K562 (cell line): ENCODE results near the gene SERTAD3. TPM values are rescaled to one million over a fixed set of nuclear protein-coding genes. Genes with fewer than 3 reads are reported as not detected.
"Not testable (repeated sequence)": the region's sequence is repeated elsewhere in the genome, so short reads cannot be mapped to it uniquely, and the experiment has no call there.

Experiments
- BRD9 ChIP-seq: fragments of 450-650 bp; IDR thresholded peaks from 2 replicates; pipeline ENCODE4 v1.6.1; 2018; ENCODE audit warnings: low read depth; ENCODE audit not compliant: partially characterized antibody
- CSDE1 ChIP-seq, 2 experiments: fragments of 450-650 bp; IDR thresholded peaks; 2 replicates each; pipeline ENCODE4 v1.6.1; 2016; ENCODE audit warnings: mild to moderate bottlenecking in 1 of 2
- EP400 ChIP-seq: fragments of 450-650 bp; IDR thresholded peaks from 2 replicates; pipeline ENCODE4 v1.6.1; 2017; ENCODE audit warnings: antibody characterized with exemption, mild to moderate bottlenecking, moderate library complexity
- GATAD2A ChIP-seq: fragments of 450-650 bp; IDR thresholded peaks from 2 replicates; pipeline ENCODE4 v1.6.1; 2017
- HLTF ChIP-seq: fragments of 450-650 bp; IDR thresholded peaks from 2 replicates; pipeline ENCODE4 v1.6.1; 2016
- JUND ChIP-seq, 2 experiments: IDR thresholded peaks; 2 replicates in 1 of 2; 3 replicates in 1 of 2; pipeline ENCODE4 v1.6.1; 2011; ENCODE audit warnings: borderline replicate concordance in 2 of 2, low read depth in 2 of 2, low read length in 2 of 2, improper control_type of control experiment in 1 of 2, missing biosample characterization in 1 of 2, missing genetic modification characterization in 1 of 2, missing genetic modification reagents in 1 of 2
- NFATC3 ChIP-seq: fragments of 450-650 bp; IDR thresholded peaks from 2 replicates; pipeline ENCODE4 v1.6.1; 2017; ENCODE audit warnings: mild to moderate bottlenecking
- NFE2 ChIP-seq: IDR thresholded peaks from 2 replicates; pipeline ENCODE4 v1.6.1; 2014; ENCODE audit warnings: antibody characterized with exemption, low read depth
- NFRKB ChIP-seq: fragments of 450-650 bp; IDR thresholded peaks from 2 replicates; pipeline ENCODE4 v1.6.1; 2016; ENCODE audit warnings: low read depth
- VEZF1 ChIP-seq: fragments of 200-800 bp; sonication (Bioruptor generic); IDR thresholded peaks from 2 replicates; pipeline ENCODE4 v1.6.1; 2017; ENCODE audit warnings: missing genetic modification characterization, missing compliant biosample characterization
- ZEB2 ChIP-seq: fragments of 450-650 bp; IDR thresholded peaks from 2 replicates; pipeline ENCODE4 v1.6.1; 2016
- polyA plus RNA-seq, 8 experiments: library from polyadenylated mRNA; depleted of rRNA in 4 of 8; stranded (reverse) in 5 of 8; unstranded in 3 of 8; fragments of >200 nt; fragmentation: Nextera tagmentation in 2 of 8; fragmentation: Illumina TruSeq in 1 of 8; extraction: Ambion mirVana in 2 of 8; extraction: Trizol in 1 of 8; gene quantifications; 2 replicates each; pipeline versions ENCODE4 v1.2.1 to v1.2.3, GENCODE V29; 2011 to 2014; ENCODE audit warnings: inconsistent platforms in 1 of 8, missing spikeins in 1 of 8
- total RNA-seq, 7 experiments: library from RNA; depleted of rRNA in 6 of 7; stranded (reverse); fragments of >200 nt in 6 of 7; fragmentation: Illumina TruSeq in 2 of 7; extraction: Trizol in 2 of 7; gene quantifications; 2 replicates each; pipeline versions ENCODE4 v1.2.1 to v1.2.3, GENCODE V29; 2011 to 2021; ENCODE audit warnings: low replicate concordance in 1 of 7
- TF ChIP-seq, protein P1 (sequence below): fragments of 450-650 bp; IDR thresholded peaks from 2 replicates; pipeline ENCODE4 v1.6.1; 2016; ENCODE audit warnings: antibody characterized with exemption
- TF ChIP-seq, protein P2 (sequence below), 2 experiments: fragments of 450-650 bp in 1 of 2; sonication (generic) in 1 of 2; formaldehyde crosslinking in 1 of 2; IDR thresholded peaks in 1 of 2; conservative IDR thresholded peaks in 1 of 2; 2 replicates each; pipeline versions ENCODE4 v1.6.1 to v1.8.1; 2016 to 2023; ENCODE audit warnings: mild to moderate bottlenecking in 2 of 2, moderate library complexity in 2 of 2, inconsistent platforms in 1 of 2, missing genetic modification reagents in 1 of 2

The SERTAD3 gene
- total and polyA plus RNA-seq, 9 of the 15 experiments (the other 6 are each of a cell fraction or from before 2014, with no cell fraction given), result 5.4 to 28.9 (median 17.5) TPM

- TF ChIP-seq VEZF1 (CRISPR knock-in tag) (peak; percentile 24; the same call in 1 of the 2 replicates), JUND (IDR thresholded peaks at IDR 0.05; ENCODE audit: borderline replicate concordance, low read depth, low read length) (peak; percentile 74), JUND (tag; IDR thresholded peaks at IDR 0.05; ENCODE audit: borderline replicate concordance, low read depth, low read length) (peak; percentile 33; the same call in 1 of the 3 replicates), NFATC3 (peak; percentile 58; the same call in 1 of the 2 replicates), EP400 (peak; percentile 68), GATAD2A (peak; percentile 53; the same call in 1 of the 2 replicates), ZEB2 (0 out of 2 replicates have a peak, but pooled peaks have one; percentile 33), NFE2 (peak; percentile 82), HLTF (0 out of 2 replicates have a peak, but pooled peaks have one; percentile 15), BRD9 (peak; percentile 83), NFRKB (peak; percentile 85), CSDE1 (IDR thresholded peaks at IDR 0.05) (0 out of 4 replicates have a peak, but pooled peaks of 1 of the 2 experiments have one; percentile 33)
- TF ChIP-seq, protein P1, sequence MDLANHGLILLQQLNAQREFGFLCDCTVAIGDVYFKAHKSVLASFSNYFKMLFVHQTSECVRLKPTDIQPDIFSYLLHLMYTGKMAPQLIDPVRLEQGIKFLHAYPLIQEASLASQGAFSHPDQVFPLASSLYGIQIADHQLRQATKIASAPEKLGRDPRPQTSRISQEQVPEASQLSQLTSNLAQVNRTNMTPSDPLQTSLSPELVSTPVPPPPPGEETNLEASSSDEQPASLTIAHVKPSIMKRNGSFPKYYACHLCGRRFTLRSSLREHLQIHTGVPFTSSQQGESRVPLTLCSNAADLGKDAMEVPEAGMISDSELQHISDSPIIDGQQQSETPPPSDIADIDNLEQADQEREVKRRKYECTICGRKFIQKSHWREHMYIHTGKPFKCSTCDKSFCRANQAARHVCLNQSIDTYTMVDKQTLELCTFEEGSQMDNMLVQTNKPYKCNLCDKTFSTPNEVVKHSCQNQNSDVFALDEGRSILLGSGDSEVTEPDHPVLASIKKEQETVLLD, result peak; percentile 13; the same call in 1 of the 2 replicates
- TF ChIP-seq, protein P2, sequence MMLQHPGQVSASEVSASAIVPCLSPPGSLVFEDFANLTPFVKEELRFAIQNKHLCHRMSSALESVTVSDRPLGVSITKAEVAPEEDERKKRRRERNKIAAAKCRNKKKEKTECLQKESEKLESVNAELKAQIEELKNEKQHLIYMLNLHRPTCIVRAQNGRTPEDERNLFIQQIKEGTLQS (IDR thresholded peaks at IDR 0.05), result peak; percentile 96
- TF ChIP-seq, protein P2 (CRISPR knock-in tag; conservative IDR thresholded peaks at IDR 0.05), result not testable (repeated sequence)
- TF ChIP-seq, all 486 proteins: peak for 52; not testable (repeated sequence) for 434
These were observed 19.5 kb upstream of the SERTAD3 start (continued) for GRCh38 chr19:40463587-40464037.
